MCF 10A (cell line): ENCODE results near the gene FIZ1. TPM values are rescaled to one million over a fixed set of nuclear protein-coding genes. Genes with fewer than 3 reads are reported as not detected.

Experiments
- BruUV-seq: library from RNA; stranded (reverse); fragments of 400-500 nt; replicated peaks from 2 replicates; lab custom pipeline; 2021; lab: Mats Ljungman, UMichigan
- CTCF ChIA-PET: fragments of 300-600 bp; sonication (Branson Sonifier 250); formaldehyde crosslinking; extraction: SDS; loops from one replicate; lab custom pipeline; 2021; ENCODE audit warnings: antibody characterized with exemption, inconsistent platforms; lab: Yijun Ruan, JAX
- POLR2A ChIA-PET: fragments of 300-600, 350-650 bp; sonication (Branson Sonifier 250); formaldehyde crosslinking; extraction: SDS; loops from one replicate; lab custom pipeline; 2020; ENCODE audit warnings: antibody characterized with exemption, inconsistent platforms; lab: Yijun Ruan, JAX
- DNase-seq: peaks from one replicate; pipeline ENCODE4 v3.0.0-alpha.2; 2018; ENCODE audit not compliant: unreplicated experiment
- H3K27ac Mint-ChIP-seq: one replicate; pipeline ENCODE4 v1.8.0; 2022; ENCODE audit warnings: mild to moderate bottlenecking, low read depth, mixed read lengths; ENCODE audit not compliant: unreplicated experiment
- H3K27me3 Mint-ChIP-seq: one replicate; pipeline ENCODE4 v1.8.0; 2022; ENCODE audit warnings: mixed read lengths; ENCODE audit not compliant: insufficient read depth, unreplicated experiment
- H3K36me3 Mint-ChIP-seq: one replicate; pipeline ENCODE4 v1.8.0; 2022; ENCODE audit warnings: mild to moderate bottlenecking, moderate library complexity, mixed read lengths; ENCODE audit not compliant: insufficient read depth, unreplicated experiment
- H3K4me1 Mint-ChIP-seq: one replicate; pipeline ENCODE4 v1.8.0; 2022; ENCODE audit warnings: mixed read lengths; ENCODE audit not compliant: insufficient read depth, unreplicated experiment
- H3K4me3 Mint-ChIP-seq: one replicate; pipeline ENCODE4 v1.8.0; 2022; ENCODE audit warnings: mild to moderate bottlenecking, moderate library complexity, mixed read lengths; ENCODE audit not compliant: unreplicated experiment
- H3K9me3 Mint-ChIP-seq: one replicate; pipeline ENCODE4 v1.8.0; 2022; ENCODE audit warnings: mixed read lengths; ENCODE audit not compliant: unreplicated experiment
- CTCF ChIP-seq: fragments of 200-600 bp; IDR thresholded peaks from one replicate; pipeline ENCODE4 v1.8.0; 2022; ENCODE audit warnings: antibody characterized with exemption, mild to moderate bottlenecking; ENCODE audit not compliant: unreplicated experiment
- intact Hi-C: fragments of 100-400 bp; cut with micrococcal nuclease; formaldehyde crosslinking; loops from 2 replicates; pipeline ENCODE4 v1.14.1; 2022
- total RNA-seq: library from RNA; stranded (reverse); gene quantifications from 2 replicates; pipeline ENCODE4 v1.2.3, GENCODE V29; 2022

FIZ1 gene
- total RNA-seq, 1 experiment from 2014 or later, result 16.3 TPM

GRCh38 chr19:55613930-55614710, 14.8 kb upstream of the FIZ1 start:
- Mint-ChIP-seq H3K27ac (no peak overlapping the region), H3K27me3 (no peaks in the 10 kb centered on the region), H3K9me3 (no peaks in the 10 kb centered on the region), H3K36me3 (peaks cover 20% of the 10 kb centered on the region), H3K4me3 (no peak overlapping the region), H3K4me1 (no peaks in the 10 kb centered on the region)
- no peak for TF ChIP-seq CTCF
- intact Hi-C loops, result no loop called here
- CTCF ChIA-PET, result no interaction called here
- DNase-seq, result no peak
- no TSS peak for BruUV-seq
- POLR2A ChIA-PET, result no interaction called here

GRCh38 chr19:55613396-55613795, 14.1 kb upstream of the FIZ1 start:
- no peak overlapping the region for H3K27ac Mint-ChIP-seq
- no peaks in the 10 kb centered on the region for H3K9me3 Mint-ChIP-seq
- POLR2A ChIA-PET, result interaction anchor here (1.0 kb wide), 1 partner anchor 13 kb away, joined by 3 read pairs; no protein-coding TSS in a partner anchor
- no peaks in the 10 kb centered on the region for H3K27me3 Mint-ChIP-seq
- peaks cover 26% of the 10 kb centered on the region for H3K36me3 Mint-ChIP-seq
- intact Hi-C loops, result no loop called here
- TF ChIP-seq CTCF, result no peak
- H3K4me3 Mint-ChIP-seq, result no peak overlapping the region
- H3K4me1 Mint-ChIP-seq, result no peaks in the 10 kb centered on the region
- CTCF ChIA-PET, result no interaction called here
- no peak for DNase-seq
- no TSS peak for BruUV-seq

GRCh38 chr19:55611983-55612645, 12.8 kb upstream of the FIZ1 start:
- ChIA-PET CTCF (interaction anchor here (0.6 to 2.0 kb wide), 3 partner anchors 13 to 107 kb away, joined by 3 to 4 read pairs (median 4); partner anchors contain the start of gene FIZ1), POLR2A (interaction anchor here (0.6 to 1.1 kb wide), 2 partner anchors 8 to 16 kb away, joined by 3 read pairs; no protein-coding TSS in a partner anchor)
- TF ChIP-seq CTCF, result no peak
- Mint-ChIP-seq H3K27me3 (no peaks in the 10 kb centered on the region), H3K4me3 (no peak overlapping the region), H3K4me1 (peaks cover 9% of the 10 kb centered on the region), H3K9me3 (no peaks in the 10 kb centered on the region), H3K36me3 (peaks cover 22% of the 10 kb centered on the region), H3K27ac (no peak overlapping the region)
- intact Hi-C loops, result no loop called here
- no peak for DNase-seq
- no TSS peak for BruUV-seq
